Stimulated activated CD8-positive, alpha-beta memory T cell treated with anti-CD3 and anti-CD28 coated beads, Interleukin-4, amount 100 ng/mL, for 1 hour (primary cell): ENCODE measurements around the gene HLF.

ENCODE experiments used
- DNase-seq, 2 donors: peaks; one replicate each; pipeline ENCODE4 v3.0.0-alpha.2; 2020; ENCODE audit warnings: low read depth in 2 of 2, low spot score in 1 of 2

The HLF gene

GRCh38 chr17:55274355-55275255, 9.8 kb downstream of the HLF start:
- no peak for DNase-seq

- DNase-seq: no peak
Measured at GRCh38 chr17:55275894-55276804, 11.4 kb downstream of the HLF start.

GRCh38 chr17:55278173-55278961, 13.6 kb downstream of the HLF start:
- no peak for DNase-seq

- DNase-seq: no peak
Measured at GRCh38 chr17:55279203-55279602, 14.4 kb downstream of the HLF start.

- DNase-seq: no peak
Measured at GRCh38 chr17:55279788-55280187, 15.0 kb downstream of the HLF start.

GRCh38 chr17:55280212-55280611, 15.5 kb downstream of the HLF start:
- DNase-seq: no peak

- DNase-seq: no peak
Measured at GRCh38 chr17:55281649-55282378, 17.1 kb downstream of the HLF start.

GRCh38 chr17:55282379-55282702, 17.6 kb downstream of the HLF start:
- no peak for DNase-seq

GRCh38 chr17:55282741-55283140, 18.0 kb downstream of the HLF start:
- no peak for DNase-seq

GRCh38 chr17:55283256-55283965, 18.7 kb downstream of the HLF start:
- DNase-seq: no peak

GRCh38 chr17:55284001-55284884, 19.5 kb downstream of the HLF start:
- DNase-seq: no peak

GRCh38 chr17:55284944-55285339, 20.2 kb downstream of the HLF start:
- no peak for DNase-seq

- DNase-seq: no peak
Measured at GRCh38 chr17:55285340-55286301, 20.9 kb downstream of the HLF start.

- no peak for DNase-seq
Measured at GRCh38 chr17:55286681-55287589, 22.2 kb downstream of the HLF start.

GRCh38 chr17:55288356-55289105, 23.8 kb downstream of the HLF start:
- no peak for DNase-seq

- DNase-seq: no peak
Measured at GRCh38 chr17:55289106-55289446, 24.3 kb downstream of the HLF start.
